HG03095 (cell line): ENCODE measurements around the gene CCNI.
A peak's percentile ranks its signal among the peaks of the same experiment; 100 is the strongest.

Experiments used
- ATAC-seq: cut with Tn5 transposase; IDR thresholded peaks from one replicate; pipeline ENCODE4 v1.9.1; 2021; ENCODE audit warnings: moderate library complexity; ENCODE audit not compliant: unreplicated experiment

Gene CCNI

DNA sequence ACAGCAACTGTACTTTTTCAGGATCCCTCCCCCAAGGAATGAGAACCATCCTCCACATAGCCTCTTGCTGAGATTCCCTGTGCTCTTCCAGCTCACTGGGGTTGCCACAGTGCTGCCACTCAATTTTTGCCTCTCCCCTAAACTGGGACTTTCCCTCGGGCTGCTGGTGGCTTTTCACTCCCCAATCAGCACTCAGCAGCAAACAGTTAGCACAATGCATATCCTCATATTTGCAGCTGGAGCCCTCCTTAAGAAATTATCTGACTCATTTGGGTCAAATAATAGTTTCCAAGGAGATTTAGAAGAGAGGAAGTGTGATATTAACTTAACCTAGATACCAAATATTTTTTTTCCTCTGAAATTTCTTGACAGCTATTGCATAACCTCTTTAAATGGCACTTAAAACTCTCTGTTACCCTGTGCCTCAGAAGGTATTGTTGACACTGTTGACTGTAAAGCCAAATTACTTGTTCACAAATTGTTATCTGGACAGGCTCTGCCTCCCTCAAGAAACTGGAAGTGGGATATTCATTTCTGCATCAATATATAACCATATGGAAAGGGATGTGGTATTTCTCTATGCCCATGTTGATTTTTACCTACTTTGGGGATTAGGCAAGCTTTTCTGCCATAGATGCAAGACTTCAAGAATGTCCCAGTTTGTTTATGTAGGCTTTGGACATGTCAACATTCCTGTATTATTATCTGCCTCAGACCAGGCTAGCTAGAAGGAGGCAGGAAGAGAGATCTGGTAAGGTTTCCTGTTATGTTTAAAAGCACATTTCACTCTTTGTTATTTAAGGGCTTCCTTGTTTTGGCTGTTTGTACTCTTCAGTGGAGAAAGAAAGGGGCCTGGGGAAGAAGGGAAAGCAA lies 68.2 kb downstream of the CCNI start:
- ATAC-seq = peak; percentile 74

DNA sequence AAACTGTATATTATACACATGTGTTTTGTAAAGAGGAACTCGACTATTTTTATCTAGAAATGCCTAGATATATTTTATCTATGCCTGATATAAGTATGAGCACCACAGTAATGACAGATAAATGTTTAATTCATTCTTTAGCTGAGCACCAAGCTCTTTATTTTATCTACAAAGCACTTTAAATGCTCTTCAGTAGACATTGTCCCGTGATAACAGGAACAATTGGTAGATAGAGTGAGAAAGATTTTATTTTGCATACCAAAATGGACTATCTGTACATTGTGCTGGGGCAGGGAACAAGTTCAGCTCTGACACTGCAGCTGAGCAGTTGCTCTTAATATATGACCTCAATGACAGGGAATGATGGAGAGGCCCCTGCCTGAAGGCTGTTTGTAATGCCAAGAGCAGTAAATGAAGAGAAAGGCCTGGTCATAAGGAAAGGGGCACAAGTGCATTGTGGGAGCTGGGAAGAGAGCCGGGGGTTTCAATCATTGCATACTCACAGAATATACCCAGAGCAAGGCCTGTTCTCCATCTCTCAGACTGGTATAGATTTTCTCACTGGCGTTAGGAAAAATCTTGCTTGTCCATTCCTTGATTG lies 68.9 kb downstream of the CCNI start:
- ATAC-seq = no peak

DNA sequence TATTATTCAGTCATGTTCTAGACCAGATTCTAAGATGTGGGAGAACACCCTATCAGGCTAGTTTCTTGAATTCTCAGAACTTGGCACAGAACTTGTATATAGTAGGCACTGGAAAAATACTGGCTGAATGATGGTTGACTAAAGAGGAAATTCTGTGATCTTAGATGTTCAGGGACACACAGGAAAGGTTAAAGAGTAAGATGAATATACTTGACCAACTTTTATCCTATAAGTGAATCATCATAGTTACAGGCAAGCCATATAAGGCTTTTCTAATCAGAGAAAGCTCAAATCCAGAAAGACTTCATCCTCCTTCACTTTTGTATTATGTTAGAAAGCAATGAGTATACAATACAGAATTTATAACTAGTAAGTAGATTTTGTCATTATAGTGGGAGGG lies 72.4 kb downstream of the CCNI start:
- ATAC-seq = no peak

DNA sequence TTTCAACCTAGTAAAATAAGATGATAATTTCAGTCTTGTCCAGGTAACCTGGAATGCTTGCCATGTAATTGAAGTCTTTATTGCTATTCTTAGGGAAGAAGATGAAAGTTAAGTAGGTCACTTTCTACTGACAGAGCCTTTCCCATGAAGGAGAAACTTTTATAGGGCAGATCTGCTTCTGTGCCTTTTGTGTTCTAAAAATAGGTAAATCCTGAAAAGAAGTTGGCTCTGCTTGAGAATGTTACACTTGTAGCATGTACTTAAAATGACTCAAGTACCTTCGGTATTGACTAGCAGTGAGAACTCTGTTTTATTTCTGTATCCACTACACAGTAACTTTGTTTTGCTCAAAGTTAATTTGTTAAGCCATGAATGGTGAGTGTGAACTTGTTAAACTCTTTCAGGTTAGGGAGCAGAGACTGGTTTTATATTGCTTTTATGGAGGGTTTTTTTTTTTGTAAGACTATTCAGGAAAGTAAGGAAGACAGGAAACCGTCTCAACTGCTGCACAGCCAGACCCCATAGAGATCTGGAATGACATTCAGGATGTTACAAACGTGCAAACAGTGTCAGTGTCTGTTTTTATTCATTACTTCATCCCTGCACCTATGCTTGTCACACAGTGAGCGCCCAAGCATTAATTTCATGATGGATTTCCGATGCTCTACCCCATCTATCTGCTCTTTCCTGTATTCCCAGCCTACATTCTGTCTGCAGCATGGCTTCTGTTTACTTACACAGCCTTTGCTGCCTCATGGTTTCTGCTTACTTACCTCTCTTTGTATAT lies 73.3 kb downstream of the CCNI start:
- ATAC-seq = no peak

DNA sequence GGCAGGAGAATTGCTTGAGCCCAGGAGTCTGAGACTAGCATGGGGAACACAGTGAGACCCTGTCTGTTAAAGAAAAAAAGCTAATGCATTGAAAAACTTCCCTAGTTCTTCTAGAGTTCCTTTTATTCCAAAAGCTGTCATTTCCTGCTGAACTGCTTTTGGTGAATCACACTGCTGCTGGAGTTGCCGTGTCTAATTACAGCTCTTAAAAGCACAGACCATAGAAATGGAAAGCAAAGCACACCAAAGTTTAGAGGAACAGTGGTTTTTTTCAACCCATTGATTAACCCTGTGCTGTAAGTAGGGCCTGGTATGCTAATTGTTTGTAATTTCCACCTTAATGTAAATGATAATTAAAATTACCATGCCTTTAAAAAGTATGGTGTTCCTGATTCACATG lies 73.9 kb downstream of the CCNI start:
- ATAC-seq = no peak

DNA sequence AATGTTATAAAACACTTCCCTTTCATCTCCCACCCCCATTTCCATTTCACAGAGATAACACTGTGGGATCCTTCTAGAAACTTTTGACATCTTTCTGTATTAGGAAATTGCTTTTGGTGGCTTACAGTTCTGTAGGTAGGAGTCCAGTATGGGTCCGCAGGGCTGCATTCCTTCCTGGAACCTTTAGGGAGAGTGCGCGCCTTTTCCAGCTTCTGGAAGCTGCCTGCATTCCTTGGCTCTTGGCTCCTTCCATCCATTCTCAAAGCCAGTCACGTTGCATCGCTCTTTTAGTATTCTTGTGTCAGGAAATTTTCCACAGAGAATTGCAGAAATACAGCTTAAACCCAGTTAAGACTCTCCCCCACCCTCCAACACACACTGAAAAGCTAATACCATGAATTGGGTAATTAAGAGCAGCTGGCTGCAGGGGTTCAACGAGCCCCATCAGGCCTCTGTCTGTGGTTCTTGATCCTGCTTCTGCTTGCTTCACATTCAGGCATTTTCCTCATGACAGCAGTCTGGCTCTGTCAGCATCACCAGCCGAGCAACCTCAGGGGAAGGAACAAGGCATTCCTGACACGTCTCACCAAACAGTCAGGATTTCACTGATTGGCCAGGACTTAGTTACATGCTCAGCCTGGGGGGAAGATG lies 77.4 kb downstream of the CCNI start:
- no peak for ATAC-seq

DNA sequence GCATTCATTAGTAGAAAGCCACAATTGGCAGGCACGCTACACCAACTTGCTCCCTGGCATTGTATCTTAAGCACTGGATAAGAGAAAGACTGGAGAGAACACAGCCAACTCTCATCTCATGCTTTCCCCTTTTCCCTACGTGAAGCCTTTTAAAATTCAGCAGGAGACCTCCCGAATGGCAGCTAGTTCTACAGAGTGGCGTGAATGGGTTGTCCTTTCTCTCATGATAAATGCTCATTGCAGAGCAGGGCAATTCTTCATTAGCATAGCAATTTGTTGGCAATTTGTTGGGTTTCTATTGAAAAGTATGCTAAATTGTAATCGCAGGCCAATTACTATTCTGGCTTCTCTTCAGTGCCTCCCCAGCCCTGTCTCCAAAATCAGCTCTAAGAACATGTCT lies 78.3 kb downstream of the CCNI start:
- ATAC-seq = no peak
